ENCODE measurements around the gene TBC1D22B.

DNA sequence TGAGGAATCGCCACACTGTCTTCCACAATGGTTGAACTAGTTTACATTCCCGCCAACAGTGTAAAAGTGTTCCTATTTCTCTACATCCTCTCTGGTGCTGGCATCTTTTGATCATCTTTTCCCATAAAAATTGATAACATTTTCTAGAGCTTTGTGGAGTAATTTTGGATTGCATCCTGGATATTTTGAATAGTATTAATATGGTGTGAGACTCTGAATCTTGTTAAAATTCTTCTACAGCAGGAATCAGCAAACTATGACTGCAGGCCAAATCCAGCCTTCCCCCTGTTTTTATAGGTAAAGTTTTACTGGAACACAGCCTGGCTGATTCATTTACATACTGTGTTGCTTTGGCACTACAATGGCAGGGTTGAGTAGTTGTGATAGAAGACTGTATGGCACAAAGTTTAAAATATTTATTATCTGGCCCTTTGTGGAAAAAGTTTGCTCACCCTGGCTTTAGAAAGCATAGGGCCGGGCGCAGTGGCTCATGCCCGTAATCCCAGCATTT is 81.2 kb downstream of the TBC1D22B start:
- TF ChIP-seq POLR2A (IDR thresholded peaks at IDR 0.05) (no peak), POLR2AphosphoS5 (IDR thresholded peaks at IDR 0.05) (no peak), EP300 (IDR thresholded peaks at IDR 0.05) (no peak)
- TF ChIP-seq, protein P1, sequence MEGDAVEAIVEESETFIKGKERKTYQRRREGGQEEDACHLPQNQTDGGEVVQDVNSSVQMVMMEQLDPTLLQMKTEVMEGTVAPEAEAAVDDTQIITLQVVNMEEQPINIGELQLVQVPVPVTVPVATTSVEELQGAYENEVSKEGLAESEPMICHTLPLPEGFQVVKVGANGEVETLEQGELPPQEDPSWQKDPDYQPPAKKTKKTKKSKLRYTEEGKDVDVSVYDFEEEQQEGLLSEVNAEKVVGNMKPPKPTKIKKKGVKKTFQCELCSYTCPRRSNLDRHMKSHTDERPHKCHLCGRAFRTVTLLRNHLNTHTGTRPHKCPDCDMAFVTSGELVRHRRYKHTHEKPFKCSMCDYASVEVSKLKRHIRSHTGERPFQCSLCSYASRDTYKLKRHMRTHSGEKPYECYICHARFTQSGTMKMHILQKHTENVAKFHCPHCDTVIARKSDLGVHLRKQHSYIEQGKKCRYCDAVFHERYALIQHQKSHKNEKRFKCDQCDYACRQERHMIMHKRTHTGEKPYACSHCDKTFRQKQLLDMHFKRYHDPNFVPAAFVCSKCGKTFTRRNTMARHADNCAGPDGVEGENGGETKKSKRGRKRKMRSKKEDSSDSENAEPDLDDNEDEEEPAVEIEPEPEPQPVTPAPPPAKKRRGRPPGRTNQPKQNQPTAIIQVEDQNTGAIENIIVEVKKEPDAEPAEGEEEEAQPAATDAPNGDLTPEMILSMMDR (IDR thresholded peaks at IDR 0.05): no peak
